ENCODE measurements around the gene MTNR1B. TPM values are rescaled to one million over a fixed set of nuclear protein-coding genes. Genes with fewer than 3 reads are reported as not detected.

Gene MTNR1B
- total RNA-seq, 1 experiment from 2014 or later = not detected

DNA sequence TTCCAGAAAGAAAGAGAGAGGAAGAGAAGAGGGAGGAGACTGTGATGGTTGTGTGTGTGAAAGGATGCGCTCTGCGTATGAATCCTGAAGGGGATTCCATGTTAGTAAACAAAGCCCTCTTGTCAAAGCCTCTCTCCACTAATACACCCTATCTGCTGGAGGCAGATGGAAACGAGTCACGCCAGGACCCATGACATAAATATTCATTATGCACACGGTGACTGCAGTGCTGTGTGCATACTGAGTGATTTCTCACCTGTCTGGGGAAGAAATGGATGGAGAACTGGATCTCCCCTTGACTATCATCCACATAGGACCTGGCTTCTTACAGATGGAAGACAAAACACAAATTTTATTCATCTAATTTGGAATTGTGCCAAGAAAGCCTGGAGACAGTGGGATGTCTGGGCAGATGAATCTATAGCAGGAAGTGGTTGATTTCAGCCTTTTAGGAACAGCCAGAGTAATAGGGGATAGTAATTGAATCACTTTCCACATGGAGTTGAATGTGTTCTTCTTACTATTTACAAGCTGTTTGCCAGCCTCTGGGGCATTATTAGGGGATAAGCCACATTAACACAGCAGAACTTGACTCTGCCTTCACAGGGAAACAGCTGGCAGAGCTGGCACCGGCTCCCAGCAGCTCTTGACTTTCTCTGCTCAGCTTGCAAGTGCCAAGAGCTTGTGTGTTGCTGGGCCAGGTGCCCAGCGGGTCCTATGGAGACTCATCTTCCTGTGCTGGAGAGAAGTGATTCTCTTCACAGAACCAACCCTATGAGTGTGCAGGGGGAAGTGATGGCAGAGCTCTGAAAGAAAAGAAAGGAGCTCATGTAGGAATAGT, 9.0 kb downstream of the MTNR1B start:
- peak; percentile 71 for DNase-seq (ENCODE audit: low read depth)

DNA sequence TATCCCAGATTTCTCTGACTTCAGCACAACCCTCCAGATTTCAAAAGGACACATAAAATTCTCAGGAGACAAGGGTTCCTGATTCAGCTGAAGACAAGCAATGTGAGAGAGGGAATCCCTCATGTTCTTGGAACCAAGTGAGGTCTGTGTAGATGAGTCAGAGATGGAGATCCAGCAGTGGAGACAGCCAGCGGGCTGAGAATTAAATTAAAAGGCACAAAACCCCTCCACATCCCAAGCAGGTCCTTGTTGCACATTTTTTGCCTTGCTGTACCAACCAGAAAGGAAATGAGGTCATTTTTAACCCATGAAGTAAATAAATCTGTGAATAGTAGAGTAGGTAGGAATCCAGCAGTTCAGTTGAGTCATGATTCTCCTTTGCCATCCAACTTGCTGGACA, 9.7 kb downstream of the MTNR1B start:
- peak; percentile 71 for DNase-seq (ENCODE audit: low read depth)

DNA sequence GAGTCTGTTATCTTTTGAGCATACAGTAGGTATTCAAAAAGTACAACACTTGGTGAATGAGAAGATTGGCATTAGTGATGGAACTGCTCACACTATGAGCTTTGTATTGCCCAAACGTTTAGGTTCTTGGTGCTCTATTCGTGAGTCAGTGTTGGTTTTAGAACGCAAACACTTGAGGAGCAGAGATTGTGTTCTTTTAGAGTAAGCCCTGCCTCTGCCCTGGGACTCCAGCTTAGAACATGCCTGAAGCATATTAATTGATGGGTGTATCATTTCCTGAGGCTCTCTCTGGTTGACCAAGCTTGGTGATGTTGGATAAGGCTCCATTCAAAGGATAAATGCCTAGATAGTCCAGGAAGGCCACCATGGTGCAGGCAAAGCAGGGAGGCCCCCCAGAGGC, 10.9 kb downstream of the MTNR1B start:
- DNase-seq (ENCODE audit: low read depth) = peak; percentile 15

DNA sequence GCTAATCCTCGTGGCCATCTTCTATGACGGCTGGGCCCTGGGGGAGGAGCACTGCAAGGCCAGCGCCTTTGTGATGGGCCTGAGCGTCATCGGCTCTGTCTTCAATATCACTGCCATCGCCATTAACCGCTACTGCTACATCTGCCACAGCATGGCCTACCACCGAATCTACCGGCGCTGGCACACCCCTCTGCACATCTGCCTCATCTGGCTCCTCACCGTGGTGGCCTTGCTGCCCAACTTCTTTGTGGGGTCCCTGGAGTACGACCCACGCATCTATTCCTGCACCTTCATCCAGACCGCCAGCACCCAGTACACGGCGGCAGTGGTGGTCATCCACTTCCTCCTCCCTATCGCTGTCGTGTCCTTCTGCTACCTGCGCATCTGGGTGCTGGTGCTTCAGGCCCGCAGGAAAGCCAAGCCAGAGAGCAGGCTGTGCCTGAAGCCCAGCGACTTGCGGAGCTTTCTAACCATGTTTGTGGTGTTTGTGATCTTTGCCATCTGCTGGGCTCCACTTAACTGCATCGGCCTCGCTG, 12.1 kb downstream of the MTNR1B start:
- no peak for DNase-seq (ENCODE audit: low read depth)

DNA sequence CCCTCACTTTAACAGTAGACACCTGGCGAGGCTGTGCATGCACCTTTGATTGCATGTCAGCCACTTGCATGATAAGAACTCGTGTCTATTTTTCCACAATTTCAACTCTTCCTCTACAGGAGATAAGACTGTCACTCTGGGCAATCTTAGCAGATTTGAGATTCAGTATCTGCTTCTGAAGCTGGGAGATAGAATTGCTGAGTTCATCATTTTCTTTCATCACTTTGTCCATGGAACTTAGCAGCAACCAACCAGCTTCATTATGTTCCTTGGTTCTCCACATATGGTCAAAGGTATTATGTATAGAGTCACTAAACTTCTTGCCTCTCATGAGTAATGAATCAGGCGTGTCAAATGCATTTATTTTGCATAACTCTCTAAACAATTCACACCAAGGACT, 17.1 kb downstream of the MTNR1B start:
- DNase-seq (ENCODE audit: low read depth) = no peak

- no peak for DNase-seq (ENCODE audit: low read depth)
These were observed 23.6 kb downstream of the MTNR1B start for GRCh38 chr11:92993004-92993403.

DNA sequence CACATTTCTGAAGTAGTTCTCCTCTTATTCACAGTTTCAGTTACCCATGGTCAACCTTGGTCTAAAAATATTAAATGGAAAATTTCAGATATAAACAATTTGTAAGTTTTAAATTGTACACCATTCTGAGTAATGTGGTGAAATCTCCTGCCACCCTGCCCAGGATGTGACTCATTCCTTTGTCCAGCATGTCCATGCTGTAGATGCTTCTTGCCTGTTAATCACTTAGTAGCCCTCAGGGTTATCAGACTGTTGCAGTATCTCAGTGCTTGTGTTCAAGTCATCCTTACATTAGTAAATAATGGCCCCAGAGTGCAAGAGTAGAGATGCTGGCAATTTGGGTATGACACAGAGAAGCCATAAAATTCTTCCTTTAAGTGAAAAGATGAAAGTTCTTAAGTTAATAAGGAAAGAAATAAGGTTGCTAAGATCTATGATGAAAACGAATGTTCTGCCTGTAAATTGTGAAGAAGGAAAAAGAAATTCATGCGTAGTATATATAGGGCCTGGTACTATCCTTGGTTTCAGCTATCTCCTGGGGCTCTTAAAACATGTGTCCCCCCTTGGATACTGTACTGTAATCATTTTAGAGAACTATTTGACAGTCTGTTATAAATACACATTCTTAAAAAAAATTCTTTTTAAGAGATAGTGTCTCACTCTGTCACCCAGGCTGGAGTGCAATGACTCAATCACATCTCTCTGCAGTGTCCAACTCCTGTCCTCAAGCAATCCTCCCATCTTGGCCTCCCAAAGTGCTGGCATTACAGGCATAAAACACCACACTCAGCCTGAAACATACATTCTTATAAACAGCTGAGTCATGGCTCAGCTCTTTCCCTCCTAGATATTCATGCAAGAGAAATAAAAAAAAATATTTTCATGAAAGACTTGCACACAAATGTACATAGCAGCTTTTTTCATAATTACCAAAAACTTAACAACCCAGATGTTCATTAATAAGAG, 31.3 kb downstream of the MTNR1B start:
- peak; percentile 96 for DNase-seq (ENCODE audit: low read depth)

DNA sequence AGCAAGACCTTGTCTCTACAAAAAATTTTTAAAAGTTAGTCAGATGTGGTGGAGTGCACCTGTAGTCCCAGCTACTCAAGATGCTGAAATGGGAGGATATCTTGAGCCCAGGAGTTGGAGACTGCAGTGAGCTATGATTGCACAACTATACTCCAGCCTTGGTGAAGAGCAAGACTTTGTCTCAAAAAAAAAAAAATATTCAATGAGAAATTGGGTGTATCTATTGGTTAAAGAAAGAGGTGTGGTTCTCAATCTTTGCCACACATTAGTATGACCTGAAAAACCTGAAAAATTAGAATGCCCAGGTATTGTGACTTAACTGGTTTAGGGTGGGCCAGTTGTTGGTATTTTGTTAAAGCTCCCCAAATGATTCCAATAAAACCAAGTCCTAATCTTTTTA, 32.4 kb downstream of the MTNR1B start:
- DNase-seq (ENCODE audit: low read depth) = no peak

- DNase-seq (ENCODE audit: low read depth) = no peak
These were observed 32.9 kb downstream of the MTNR1B start for GRCh38 chr11:93002380-93002779.

DNA sequence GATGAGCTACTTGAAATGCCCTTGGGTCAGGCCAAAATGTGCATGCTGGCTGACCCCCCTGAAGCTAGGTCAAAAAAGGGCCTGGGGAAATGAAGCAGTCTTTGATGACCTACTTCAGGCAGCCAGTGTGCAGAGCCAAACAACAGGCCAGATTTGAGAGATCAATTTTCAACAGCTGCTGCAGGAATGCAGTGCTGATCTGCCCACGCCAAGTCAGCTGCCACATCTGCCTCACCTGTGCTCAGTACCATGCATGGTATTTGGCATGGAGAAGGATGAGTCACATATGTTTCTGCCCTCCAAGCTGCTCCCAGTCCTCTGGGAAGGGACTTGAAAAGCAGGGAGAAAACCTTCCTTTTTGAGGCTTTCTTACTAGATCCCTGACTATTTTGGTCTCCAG, 35.8 kb downstream of the MTNR1B start:
- peak; percentile 83 for DNase-seq (ENCODE audit: low read depth)

DNA sequence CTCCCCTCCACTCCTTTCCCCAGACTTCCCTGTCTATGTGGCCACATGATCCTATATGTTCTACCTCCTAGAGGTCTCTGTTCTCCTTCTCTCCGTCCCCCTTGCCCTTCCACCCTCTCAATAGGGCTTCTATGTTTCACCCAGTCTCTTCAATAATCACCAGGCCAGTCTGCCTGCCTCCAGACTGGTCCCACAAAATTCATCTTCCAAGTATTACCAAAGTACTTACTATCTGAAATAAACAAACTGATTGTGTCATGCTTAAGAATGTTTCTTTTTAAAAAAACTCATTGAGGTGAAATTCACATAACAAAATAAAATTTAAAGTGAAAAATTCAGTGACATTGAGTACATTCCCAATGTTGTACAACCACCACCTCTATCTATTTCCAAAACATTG, 44.2 kb downstream of the MTNR1B start:
- DNase-seq (ENCODE audit: low read depth) = no peak

DNA sequence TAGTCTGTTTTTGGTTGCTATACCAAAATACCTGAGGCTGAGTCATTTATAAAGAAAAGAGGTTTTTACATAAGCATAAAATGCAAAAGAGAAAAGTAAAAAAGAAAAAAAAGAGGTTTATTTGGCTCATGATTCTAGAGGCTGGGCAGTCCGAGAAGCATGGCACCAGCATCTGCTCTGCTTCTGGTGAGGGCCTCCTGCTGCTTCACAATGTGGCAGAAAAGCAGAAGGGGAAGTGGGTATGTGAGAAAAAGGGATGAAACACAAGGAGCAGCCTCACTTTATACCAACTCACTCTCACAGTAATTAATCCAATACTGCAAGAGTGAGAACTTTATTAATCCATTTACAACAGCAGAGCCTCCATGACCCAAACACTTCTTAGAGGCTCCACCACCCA, 47.1 kb downstream of the MTNR1B start:
- DNase-seq (ENCODE audit: low read depth) = no peak

DNA sequence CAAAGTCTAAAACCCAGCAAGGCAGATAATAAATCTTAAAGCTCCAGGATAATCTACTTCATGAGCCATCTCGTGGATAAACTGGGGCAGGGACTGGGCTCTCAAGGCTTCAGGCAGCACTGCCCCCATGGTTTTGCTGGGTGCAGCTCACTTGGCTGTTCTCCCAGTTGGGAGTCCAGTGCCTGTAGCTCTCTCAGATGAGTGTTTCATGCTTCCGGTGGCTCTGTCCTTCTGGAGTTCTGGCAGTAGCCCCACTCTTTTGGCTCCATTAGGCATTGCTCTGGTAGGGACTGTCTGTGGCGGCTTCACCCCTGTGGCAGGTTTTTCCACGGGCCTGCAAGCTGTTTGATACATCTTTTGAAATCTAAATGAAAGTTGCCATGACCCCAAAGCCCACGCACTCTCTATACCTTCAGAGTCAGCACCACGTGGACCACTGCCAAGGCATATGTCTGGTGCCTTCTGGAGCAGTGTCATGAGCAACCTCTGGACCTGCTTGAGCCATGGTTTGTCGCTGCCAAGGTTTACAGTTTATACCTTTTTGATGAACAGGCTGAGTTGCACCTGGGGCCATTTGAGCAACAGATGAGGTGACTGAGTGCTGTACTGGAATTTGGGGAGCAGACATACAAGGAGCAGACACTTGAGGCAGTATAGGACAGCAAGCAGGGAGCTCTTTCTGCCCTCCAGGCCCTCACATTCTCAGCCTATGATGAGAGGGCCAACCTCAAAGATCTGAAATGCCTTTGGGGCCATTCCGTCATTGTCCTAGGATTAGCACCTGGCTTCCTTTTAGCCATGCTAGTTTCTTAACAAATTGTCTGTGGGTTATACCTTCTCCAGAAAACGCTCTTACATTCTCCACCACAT, 48.6 kb downstream of the MTNR1B start:
- peak; percentile 95 for DNase-seq (ENCODE audit: low read depth)

GRCh38 chr11:93020248-93021046, 51.0 kb downstream of the MTNR1B start:
- DNase-seq (ENCODE audit: low read depth) = peak; percentile 85

GRCh38 chr11:93024369-93024768, 54.9 kb downstream of the MTNR1B start:
- DNase-seq (ENCODE audit: low read depth) = peak; percentile 62

DNA sequence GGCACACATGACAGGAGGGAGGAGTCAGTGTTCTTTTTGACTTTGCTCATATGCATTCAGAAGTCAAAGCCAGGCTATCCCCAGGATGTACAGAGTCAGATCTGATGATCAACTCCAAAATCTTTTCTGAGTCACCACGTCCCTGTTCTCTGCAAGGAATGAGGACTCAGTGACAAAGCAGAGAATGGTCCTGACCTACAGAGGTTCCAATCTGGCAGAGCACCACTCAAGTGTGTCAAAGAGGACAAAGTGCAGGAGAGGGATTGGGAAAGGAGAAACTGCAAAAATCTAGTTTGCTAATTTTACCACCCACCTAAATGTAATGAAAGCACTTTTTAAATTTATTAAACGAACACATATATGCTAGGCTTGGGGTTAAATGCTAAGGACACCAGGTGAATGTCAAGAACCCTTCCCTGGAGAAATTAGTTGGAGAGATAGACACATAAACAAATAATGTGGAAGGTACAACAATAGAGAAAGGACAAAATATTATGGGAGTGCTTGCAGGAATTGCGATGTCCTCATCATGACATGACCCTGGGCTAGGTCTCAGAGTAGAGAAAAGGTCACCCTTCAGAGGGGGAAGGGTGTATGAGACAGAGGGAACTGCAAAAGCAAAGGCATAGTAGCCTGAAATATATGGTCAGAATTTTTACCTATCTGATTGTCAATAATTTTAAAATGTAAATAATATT, 56.3 kb downstream of the MTNR1B start:
- DNase-seq (ENCODE audit: low read depth) = peak; percentile 38

DNA sequence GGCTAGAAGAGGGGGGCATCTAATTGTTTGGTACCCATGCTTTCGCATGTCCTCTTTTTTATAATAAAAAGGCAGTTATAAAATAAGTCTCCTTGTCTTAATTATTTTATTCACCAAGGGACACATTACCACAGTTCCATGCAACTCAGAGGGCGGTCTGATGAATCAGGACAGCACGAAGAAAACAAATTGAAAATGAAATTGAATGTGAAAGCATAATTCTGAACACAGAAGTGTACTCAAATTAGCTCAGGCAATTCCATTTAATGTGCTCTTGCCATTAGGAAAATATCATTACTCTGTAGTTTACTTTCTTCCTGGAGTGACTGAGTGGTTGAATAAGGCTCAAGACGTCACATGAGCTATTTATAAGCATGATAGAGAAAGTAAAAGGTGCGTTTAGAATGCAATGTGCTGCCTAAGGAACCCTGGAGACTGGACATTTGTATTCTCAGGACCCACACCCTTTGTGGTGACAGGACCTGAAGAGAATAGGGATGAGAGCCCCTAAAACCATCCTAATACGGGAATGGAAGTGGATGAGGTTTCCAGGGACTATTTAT, 59.6 kb downstream of the MTNR1B start:
- no peak for DNase-seq (ENCODE audit: low read depth)

GRCh38 chr11:93031386-93031785, 61.9 kb downstream of the MTNR1B start:
- peak; percentile 66 for DNase-seq (ENCODE audit: low read depth)

All from RPMI7951 (cell line).